NCI-H2107 (cell line): ENCODE data around the gene FBXL15.

ENCODE experiments used
- DNase-seq: peaks from one replicate; lab custom pipeline; 2025; lab: John Stamatoyannopoulos, UW

FBXL15 gene

DNA sequence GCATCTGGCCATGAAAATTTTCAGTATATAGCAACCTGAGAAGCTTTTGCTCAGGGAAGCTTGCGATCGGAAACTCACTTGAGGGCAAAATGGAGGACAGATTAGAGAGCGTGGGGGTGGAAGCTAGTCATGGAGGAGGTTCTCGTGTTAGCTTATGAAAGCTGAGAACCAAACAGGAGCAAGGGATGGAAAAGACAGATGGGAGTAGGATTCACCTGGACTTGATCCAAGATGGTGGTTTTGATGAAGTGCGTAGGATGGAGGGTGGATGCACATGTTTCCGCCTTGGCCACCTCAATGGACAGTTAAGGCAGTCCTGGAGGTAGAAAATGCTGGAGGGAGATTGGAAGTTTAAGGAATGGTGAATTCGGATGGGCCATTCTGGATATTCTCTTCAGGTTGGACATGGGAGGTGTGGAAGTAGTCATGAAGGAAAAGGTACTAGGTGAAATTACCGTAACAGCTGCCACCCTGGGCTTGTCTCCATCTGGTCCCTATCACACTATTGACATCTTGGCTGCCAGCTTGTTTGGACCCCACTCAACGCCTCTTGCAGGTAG lies 37.0 kb downstream of the FBXL15 start:
- DNase-seq: no peak

DNA sequence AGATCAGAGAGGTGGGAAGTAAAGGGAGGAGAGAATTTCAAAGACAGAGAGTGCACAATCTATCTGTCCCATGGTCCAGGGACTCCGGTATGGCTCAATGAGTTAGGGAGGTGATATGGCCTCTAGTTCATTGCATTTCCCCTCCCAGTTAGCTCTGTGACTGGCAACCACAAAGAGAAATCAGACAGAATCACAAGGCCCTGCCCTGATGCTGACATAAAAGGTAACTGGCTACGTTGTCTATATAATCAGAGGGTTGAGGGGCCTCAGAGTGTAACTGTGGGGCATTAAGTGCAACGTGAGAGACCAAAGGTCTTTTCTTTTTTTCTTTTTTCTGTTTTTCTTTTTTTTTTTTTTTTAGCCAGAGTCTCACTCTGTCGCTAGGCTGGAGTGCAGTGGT lies 38.0 kb downstream of the FBXL15 start:
- DNase-seq: no peak

DNA sequence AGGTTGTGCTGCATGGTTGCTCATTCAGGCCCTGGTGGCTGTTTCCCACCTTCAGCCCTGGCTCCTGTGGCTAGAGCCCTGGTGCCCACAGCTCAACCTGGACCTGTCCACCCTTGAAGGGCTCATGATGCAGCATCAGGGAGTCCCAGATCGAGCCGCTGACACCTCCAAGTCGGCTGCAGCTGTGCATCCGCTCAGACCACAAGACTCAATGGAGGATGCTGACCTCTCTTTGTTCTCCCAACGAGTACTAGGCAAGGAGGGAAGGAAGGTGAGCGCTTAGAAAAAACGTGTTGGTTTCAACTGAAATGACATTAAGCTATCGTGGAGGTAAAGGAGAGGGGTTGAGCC lies 40.2 kb downstream of the FBXL15 start:
- DNase-seq: no peak

- DNase-seq: peak; percentile 81
These were observed 40.8 kb downstream of the FBXL15 start for GRCh38 chr10:102461187-102462054.

DNA sequence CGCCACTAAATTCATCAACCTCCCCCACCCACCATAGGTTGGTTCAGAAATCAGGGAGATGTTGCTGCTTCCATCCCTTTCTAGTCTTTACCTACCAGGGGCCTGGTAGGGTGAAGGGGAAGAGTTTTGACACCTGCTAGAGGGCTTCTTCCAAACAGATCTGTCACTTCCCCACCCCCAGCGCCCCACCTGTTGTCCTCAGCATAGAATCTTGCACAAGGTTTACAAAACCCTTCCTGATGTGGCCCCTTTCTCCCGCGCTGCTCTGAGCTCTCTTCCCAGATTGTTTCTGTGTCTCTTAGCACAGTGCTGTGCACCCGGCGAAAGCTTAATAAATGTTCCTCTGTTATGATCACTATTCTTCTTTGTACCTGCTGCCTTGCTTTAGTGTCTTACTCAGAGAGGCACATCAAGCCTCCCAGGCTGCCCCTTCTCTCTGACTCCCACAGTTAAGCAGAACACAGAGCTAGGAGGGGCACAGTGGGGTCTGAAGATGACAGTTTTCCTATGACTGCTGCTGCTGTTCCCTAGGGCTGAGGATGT lies 41.9 kb downstream of the FBXL15 start:
- no peak for DNase-seq

DNA sequence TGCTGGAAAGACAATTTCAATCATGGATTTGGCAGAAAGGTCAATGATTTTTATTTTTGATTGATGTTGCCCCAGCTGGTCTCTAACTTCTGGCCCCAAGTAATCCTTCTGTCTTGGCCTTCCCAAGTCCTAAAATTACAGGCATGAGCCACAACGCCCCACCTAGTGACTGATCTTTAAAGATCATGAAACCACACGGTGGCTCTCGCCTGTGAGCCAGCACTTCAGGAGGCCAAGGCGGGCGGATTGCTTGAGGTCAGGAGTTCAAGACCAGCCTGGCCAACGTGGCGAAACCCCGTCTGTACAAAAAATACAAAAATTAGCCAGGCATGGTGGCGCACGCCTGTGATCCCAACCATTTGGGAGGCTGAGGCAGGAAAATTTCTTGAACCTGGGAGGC lies 43.3 kb downstream of the FBXL15 start:
- DNase-seq: no peak

GRCh38 chr10:102465466-102465865 lies 44.8 kb downstream of the FBXL15 start:
- DNase-seq: no peak

DNA sequence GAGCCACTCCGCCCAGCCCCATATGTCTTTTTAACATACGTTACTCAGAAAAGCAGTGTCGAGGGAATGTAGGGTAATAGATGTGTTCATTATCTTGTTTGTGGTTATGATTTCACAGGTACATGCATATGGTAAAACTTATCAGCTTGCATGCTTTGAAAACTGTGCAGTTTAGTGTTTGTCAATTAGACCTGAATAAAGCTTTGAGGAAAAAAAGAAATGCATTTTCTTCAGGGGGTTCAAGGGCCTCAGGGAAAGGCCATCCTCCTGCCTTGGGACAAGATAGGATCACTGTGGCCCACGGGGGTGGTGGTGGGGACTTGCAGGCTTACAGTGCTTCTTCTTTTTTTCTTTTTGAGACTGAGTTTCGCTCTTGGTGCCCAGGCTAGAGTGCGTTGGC lies 46.7 kb downstream of the FBXL15 start:
- no peak for DNase-seq

DNA sequence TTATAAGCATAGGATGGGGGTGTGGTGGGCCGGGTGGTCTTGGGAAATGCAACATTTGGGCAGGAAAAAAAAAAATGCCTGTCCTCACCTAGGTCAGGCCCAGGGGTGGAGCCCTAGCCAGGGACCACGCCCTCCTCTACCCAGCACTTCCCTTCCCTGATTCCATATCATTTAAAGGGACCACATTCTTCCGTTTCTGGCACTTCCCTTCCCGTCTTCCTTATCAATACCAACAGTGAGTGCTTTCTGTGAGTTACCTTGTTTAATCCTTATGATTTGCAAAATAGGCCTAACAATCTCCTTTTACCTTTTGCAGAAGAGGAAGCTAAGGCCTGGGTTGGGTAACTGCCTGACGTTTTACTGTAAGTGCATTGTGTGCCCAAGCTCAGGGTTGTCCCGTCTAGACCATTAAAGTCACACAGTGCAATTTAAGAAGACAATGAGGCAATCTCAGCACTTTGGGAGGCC lies 47.4 kb downstream of the FBXL15 start:
- DNase-seq: no peak

DNA sequence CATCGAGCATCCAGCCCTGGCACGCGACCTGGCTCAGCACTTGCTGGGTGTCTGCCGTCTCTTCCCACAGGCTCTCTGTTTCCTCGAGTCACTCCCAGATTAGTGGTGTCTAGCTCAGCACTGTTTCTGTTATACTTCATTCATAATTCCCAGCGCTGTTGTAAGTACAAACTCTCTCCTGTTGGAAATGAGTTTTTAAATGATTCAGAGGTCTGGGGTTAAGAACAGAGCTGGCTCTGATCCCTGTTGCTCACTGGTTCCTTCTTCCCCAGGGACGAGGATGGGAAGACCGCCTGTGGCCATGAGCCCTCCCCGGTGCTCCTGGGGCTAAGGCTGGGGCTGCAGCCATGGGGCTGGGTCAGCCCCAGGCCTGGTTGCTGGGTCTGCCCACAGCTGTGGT lies 48.0 kb downstream of the FBXL15 start:
- DNase-seq: no peak

- DNase-seq: no peak
These were observed 50.2 kb downstream of the FBXL15 start for GRCh38 chr10:102470579-102471546.
